HG03565 (cell line): ENCODE data around the gene RAD21L1.

Experiments
- ATAC-seq: cut with Tn5 transposase; IDR thresholded peaks from one replicate; pipeline ENCODE4 v1.9.1; 2021; ENCODE audit warnings: mild to moderate bottlenecking, moderate library complexity; ENCODE audit not compliant: unreplicated experiment

Gene RAD21L1

DNA sequence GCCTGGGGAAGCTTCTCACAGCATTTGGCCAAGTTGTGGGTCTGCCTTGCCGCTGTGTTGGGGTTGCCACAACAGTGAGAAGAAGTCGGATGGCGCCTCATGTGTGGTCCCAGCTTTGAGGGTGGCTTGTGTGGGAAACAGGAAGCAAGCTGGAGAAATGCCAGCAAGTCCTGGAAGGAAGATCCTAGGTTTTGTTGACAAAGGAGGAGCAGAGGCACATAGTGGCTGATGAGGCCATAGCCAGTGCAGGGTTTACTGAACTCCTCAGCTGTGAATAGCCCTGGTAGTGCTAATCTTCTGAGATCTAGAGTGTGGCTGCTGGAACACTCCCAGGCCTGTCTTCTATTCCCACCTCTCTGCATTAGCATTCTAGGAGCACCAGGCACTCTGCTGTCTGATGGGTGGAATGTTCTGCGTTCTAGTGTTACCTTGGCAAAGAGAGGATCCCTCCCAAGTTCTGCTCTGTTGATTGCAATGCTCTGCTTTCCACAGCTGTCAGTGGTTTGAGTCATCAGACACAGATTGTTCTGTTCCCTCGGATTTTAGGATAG is 65.4 kb downstream of the RAD21L1 start:
- no peak for ATAC-seq

DNA sequence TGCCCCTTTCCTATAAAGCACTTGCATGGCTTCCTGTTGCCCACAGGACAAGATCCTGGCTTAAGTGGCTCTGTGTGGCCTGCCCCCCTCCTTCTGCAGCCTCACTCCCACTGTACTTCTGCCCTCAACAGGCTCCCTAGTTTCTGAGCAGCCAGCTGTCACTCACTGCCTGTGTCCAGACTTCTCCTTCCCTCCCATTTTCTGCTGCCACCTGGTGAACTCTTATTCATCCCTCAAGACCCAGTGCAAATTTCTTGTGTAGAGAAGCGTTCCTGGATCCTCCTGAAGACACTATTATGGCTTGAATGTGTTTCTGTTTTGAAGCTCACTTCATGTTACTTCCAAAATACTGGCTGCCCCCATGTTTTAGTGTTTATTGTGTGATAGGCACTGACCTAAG is 66.8 kb downstream of the RAD21L1 start:
- no peak for ATAC-seq

GRCh38 chr20:1293641-1294379 is 68.0 kb downstream of the RAD21L1 start:
- ATAC-seq: no peak

GRCh38 chr20:1294497-1294896 is 68.7 kb downstream of the RAD21L1 start:
- ATAC-seq: no peak

DNA sequence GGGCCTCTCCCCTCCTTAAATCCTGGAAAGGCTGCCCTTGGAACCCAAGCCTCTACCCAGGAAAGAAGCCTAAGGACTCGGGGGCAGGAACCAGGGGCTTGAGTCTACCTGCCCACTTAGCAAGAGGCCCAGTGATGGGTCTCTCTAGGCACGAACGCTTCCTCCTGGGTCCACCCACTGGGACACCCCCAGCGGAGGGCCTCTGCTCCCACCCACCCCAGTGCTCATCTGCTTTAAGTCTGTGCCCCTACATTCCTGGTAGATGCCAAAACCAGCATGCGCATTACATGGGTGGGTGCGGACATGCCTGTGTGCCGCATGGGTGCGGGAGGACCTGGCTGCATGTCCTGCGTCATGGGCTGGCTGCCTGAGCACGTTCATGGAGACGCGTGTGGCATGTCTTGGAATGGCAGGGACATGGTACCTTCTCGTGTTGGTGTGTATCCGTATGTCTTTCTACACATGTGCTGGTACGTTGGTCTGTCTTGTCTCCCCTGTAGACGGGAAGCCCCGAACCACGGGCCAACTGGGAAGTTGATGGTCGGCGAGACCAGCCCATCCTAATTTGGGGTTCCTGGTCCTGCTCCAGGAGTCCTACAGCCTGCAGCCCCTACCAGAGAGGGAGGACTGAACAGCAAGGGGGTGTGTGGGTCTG is 69.6 kb downstream of the RAD21L1 start:
- no peak for ATAC-seq

DNA sequence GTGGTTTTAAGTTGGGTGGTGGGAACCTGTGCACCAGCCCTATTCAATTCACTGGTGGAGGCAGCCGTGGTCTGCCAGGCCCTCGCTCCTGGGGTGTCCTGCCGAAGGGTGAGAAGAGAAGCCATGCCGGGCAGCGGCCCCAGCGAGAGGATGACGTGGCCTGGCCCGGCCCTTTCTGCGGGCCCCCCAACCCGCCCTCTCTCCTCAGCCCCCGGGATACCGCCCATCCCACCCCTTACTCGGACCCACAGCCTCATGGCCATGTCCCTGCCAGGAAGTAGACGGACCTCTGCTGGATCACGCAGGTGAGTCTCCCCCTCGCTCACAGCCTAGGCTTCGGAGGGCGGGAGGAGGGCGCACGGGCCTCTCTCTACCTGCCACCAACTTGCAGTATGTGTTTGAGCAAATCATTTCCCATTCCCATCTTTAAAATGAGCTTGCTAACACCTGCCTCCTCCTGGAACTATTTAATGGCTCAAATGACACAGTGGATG is 70.3 kb downstream of the RAD21L1 start:
- ATAC-seq: no peak

GRCh38 chr20:1296922-1297321 is 71.1 kb downstream of the RAD21L1 start:
- no peak for ATAC-seq

DNA sequence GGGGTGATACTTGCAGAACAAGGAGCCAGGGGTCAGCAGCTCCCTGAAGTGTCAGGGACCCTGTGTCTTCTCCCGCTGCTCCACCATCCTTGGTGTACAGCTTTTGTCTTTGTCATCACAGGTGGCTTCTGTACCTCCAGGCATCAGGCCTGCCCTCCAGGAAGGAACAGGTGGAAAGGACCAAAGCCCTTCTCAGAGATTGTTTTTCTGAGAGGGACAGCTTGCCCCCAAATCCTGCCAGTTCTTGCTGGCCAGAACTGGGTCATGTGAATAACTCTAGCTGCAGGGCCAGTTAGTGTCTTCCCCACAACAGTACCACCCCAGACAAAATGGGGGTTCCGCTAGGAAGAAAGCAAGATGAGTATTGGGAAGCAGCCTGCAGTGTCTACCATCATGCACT is 71.6 kb downstream of the RAD21L1 start:
- ATAC-seq: no peak

GRCh38 chr20:1298166-1298565 is 72.3 kb downstream of the RAD21L1 start:
- no peak for ATAC-seq

- ATAC-seq: no peak
These were observed 73.2 kb downstream of the RAD21L1 start for GRCh38 chr20:1298888-1299511.

DNA sequence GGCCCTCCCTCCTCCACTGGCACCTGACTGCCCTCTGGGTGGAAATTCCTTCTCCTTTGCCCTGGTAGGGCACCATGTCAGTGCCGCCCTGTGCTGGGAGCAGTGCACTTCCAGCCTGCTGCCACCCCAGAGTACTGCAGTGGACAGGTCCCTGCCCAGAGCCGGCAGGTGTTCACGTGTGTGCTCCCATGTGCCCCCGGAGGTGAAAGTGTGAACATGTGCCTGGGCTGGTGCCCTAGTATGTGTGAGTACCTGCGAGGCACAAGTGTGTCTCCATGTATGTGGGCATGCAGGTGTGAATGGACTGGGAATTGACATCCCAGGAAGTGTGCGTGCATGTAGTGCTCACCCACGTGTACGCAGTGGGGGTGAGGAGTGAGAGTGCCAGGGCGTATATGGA is 73.7 kb downstream of the RAD21L1 start:
- ATAC-seq: no peak

DNA sequence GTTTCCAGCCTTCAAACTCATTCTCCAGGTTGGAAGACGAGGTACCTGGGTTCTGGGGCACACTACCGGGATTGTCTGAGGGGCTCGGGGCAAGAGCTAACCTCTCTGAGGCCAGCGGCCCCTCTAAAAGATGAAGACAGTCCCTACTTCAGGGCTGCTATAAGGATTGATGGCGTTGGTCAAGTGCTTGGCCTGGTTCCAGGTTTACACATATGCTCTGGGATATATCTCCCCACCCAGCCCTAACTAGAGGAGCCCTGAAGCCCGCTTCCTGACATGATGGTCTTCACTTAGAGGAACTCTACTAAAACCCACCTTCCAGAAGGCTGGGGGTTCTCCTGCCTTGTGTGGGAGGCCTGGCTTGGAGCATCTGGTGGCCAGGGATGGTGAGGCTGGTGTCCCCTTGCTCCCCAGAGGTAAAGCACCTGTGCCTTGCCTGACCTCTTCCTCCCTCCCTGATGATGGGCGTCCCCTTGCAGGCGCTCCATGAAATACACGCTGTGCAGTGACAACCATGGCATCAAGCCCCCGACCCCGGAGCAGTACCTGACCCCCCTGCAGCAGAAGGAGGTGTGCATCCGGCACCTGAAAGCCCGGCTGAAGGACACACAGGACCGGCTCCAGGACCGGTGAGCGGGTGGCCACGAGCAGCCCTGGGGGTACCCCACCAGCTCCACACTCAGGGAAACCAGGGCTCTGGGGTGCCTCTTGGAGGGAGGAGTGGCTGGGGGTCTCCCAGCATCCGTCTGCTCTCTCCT is 74.4 kb downstream of the RAD21L1 start:
- ATAC-seq: no peak

- no peak for ATAC-seq
These were observed 75.2 kb downstream of the RAD21L1 start for GRCh38 chr20:1301031-1301529.

DNA sequence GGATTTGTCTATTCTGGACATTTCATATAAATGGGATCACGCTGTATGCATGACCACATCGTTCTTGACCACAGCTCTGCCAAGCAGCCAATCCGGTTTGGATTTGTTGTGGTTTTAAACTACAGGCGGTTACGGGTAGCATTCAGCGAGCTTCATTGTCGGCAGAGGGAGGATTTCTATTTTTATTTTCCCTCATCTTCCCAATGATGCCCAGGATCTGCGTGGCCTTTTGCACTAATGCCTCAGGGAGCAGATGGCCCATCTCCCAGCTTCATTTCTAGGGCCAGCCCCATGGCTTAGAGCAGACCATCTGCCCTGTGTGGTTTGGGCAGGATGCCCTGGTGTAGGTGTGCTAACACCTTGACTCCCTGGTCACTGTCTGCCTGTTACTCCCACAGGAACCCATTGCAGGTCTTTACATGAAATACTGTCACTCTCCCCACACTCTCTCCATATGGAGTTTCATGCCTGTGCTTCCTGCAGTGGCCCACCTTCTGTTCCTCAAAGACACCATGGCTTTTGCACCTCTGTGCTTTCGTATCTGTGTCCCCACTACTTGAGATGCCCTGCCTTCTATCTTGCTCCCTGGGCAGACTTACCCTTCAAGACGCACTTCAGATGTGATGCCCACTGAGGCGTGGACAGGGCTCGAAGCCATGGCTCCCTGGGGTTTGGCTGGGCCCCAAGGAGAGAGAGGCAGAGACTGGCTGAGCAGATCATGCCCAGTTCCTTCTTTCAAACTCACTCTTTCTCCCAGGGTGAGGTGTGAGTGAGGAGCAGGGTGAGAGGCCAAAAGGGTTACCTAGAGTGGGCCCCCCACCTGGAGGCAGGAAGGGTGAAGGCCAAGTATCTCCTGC is 77.1 kb downstream of the RAD21L1 start:
- no peak for ATAC-seq

- ATAC-seq: no peak
These were observed 79.1 kb downstream of the RAD21L1 start for GRCh38 chr20:1304710-1305515.
